HEK293 (cell line): ENCODE results near the gene CDK14.

Experiments
- CTCF ChIA-PET: fragments of 350-600 bp; formaldehyde crosslinking; extraction: SDS; loops from one replicate; lab custom pipeline; 2021; ENCODE audit warnings: antibody characterized with exemption; lab: Yijun Ruan, JAX
- POLR2A ChIA-PET: fragments of 300-600 bp; formaldehyde crosslinking; extraction: SDS; loops from one replicate; lab custom pipeline; 2020; ENCODE audit warnings: antibody characterized with exemption, inconsistent platforms; lab: Yijun Ruan, JAX
- H3K27ac ChIP-seq: fragments of 200-500 bp; sonication (Bioruptor generic); 2 replicates; pipeline ENCODE4 v1.5.1; 2014; ENCODE audit warnings: low read depth, low read length, control low read depth, inconsistent platforms; ENCODE audit errors: extremely low read depth
- H3K36me3 ChIP-seq, 2 experiments: fragments of 200-500 bp in 1 of 2; sonication (Bioruptor generic) in 1 of 2; 1 replicate in 1 of 2; 2 replicates in 1 of 2; pipeline ENCODE4 v1.5.1; 2014 to 2017; ENCODE audit warnings: inconsistent platforms in 2 of 2, low read length in 2 of 2; ENCODE audit not compliant: control insufficient read depth in 2 of 2, insufficient read depth in 1 of 2
- H3K4me1 ChIP-seq: fragments of 200-500 bp; sonication (Bioruptor generic); 2 replicates; pipeline ENCODE4 v1.5.1; 2014; ENCODE audit warnings: mild to moderate bottlenecking, low read length, inconsistent platforms; ENCODE audit not compliant: control insufficient read depth, insufficient read depth
- H3K4me3 ChIP-seq: 2 replicates; pipeline ENCODE4 v1.5.1; 2011; ENCODE audit warnings: low read depth, mild to moderate bottlenecking, control low read depth, low read length, moderate library complexity
- H3K9me3 ChIP-seq: fragments of 200-500 bp; sonication (Bioruptor generic); 2 replicates; pipeline ENCODE4 v1.5.1; 2014; ENCODE audit warnings: low read depth, low read length, inconsistent platforms; ENCODE audit not compliant: control insufficient read depth, insufficient read depth
- ATF2 ChIP-seq: fragments of 450-650 bp; formaldehyde crosslinking; IDR thresholded peaks from 2 replicates; pipeline ENCODE4 v1.5.1; 2016; ENCODE audit warnings: missing biosample characterization, missing genetic modification characterization, low read depth
- PATZ1 ChIP-seq: fragments of 450-650 bp; formaldehyde crosslinking; IDR thresholded peaks from 2 replicates; pipeline ENCODE4 v1.5.1; 2016; ENCODE audit warnings: missing biosample characterization, missing genetic modification characterization
- PRDM4 ChIP-seq: fragments of 450-650 bp; formaldehyde crosslinking; IDR thresholded peaks from 2 replicates; pipeline ENCODE4 v1.5.1; 2017; ENCODE audit warnings: missing biosample characterization, missing genetic modification characterization
- ZBTB49 ChIP-seq: fragments of 450-650 bp; formaldehyde crosslinking; IDR thresholded peaks from 2 replicates; pipeline ENCODE4 v1.5.1; 2016; ENCODE audit warnings: missing biosample characterization, missing genetic modification characterization, low read depth
- ZFP37 ChIP-seq: fragments of 450-650 bp; formaldehyde crosslinking; IDR thresholded peaks from 2 replicates; pipeline ENCODE4 v1.5.1; 2016; ENCODE audit warnings: missing biosample characterization, missing genetic modification characterization
- ZFP69B ChIP-seq: fragments of 450-650 bp; formaldehyde crosslinking; IDR thresholded peaks from 2 replicates; pipeline ENCODE4 v1.5.1; 2016; ENCODE audit warnings: missing biosample characterization, missing genetic modification characterization
- ZNF138 ChIP-seq: fragments of 450-650 bp; formaldehyde crosslinking; IDR thresholded peaks from 2 replicates; pipeline ENCODE4 v1.5.1; 2016; ENCODE audit warnings: missing biosample characterization, missing genetic modification characterization, borderline replicate concordance
- ZNF223 ChIP-seq: fragments of 450-650 bp; formaldehyde crosslinking; IDR thresholded peaks from 2 replicates; pipeline ENCODE4 v1.5.1; 2016; ENCODE audit warnings: missing biosample characterization, missing genetic modification characterization
- ZNF302 ChIP-seq: fragments of 450-650 bp; formaldehyde crosslinking; IDR thresholded peaks from 2 replicates; pipeline ENCODE4 v1.5.1; 2016; ENCODE audit warnings: missing biosample characterization, missing genetic modification characterization, low read depth
- ZNF311 ChIP-seq: fragments of 450-650 bp; formaldehyde crosslinking; IDR thresholded peaks from 2 replicates; pipeline ENCODE4 v1.5.1; 2017; ENCODE audit warnings: missing biosample characterization, missing genetic modification characterization, borderline replicate concordance
- ZNF37A ChIP-seq: fragments of 450-650 bp; IDR thresholded peaks from 2 replicates; pipeline ENCODE4 v1.5.1; 2018; ENCODE audit warnings: missing biosample characterization, missing genetic modification characterization
- ZNF404 ChIP-seq: fragments of 450-650 bp; formaldehyde crosslinking; IDR thresholded peaks from 2 replicates; pipeline ENCODE4 v1.5.1; 2017; ENCODE audit warnings: missing biosample characterization, missing genetic modification characterization
- ZNF433 ChIP-seq: fragments of 450-650 bp; formaldehyde crosslinking; IDR thresholded peaks from 2 replicates; pipeline ENCODE4 v1.5.1; 2016; ENCODE audit warnings: missing biosample characterization, missing genetic modification characterization, low read depth
- ZNF558 ChIP-seq: fragments of 450-650 bp; formaldehyde crosslinking; IDR thresholded peaks from 2 replicates; pipeline ENCODE4 v1.5.1; 2016; ENCODE audit warnings: missing biosample characterization, missing genetic modification characterization
- ZNF571 ChIP-seq: fragments of 450-650 bp; formaldehyde crosslinking; IDR thresholded peaks from 2 replicates; pipeline ENCODE4 v1.5.0; 2017; ENCODE audit warnings: missing biosample characterization, missing genetic modification characterization
- ZNF600 ChIP-seq: fragments of 450-650 bp; formaldehyde crosslinking; IDR thresholded peaks from 2 replicates; pipeline ENCODE4 v1.5.1; 2016; ENCODE audit warnings: missing biosample characterization, missing genetic modification characterization
- ZNF658 ChIP-seq: fragments of 450-650 bp; formaldehyde crosslinking; IDR thresholded peaks from 2 replicates; pipeline ENCODE4; 2016; ENCODE audit warnings: missing biosample characterization, missing genetic modification characterization
- ZNF660 ChIP-seq: fragments of 450-650 bp; IDR thresholded peaks from 2 replicates; pipeline ENCODE4 v1.5.1; 2018; ENCODE audit warnings: missing biosample characterization, mild to moderate bottlenecking, missing genetic modification characterization
- ZNF747 ChIP-seq: fragments of 450-650 bp; formaldehyde crosslinking; IDR thresholded peaks from 2 replicates; pipeline ENCODE4 v1.5.1; 2016; ENCODE audit warnings: missing biosample characterization, missing genetic modification characterization
- ZSCAN18 ChIP-seq: fragments of 450-650 bp; formaldehyde crosslinking; IDR thresholded peaks from 2 replicates; pipeline ENCODE4 v1.5.1; 2016; ENCODE audit warnings: missing biosample characterization, missing genetic modification characterization

CDK14 gene

GRCh38 chr7:91039033-91039432, 442.9 kb downstream of the CDK14 start (continued):
- TF ChIP-seq ZSCAN18 (tag by site-specific recombination) (no peak), ZNF138 (tag by site-specific recombination) (no peak), ZNF600 (tag by site-specific recombination) (no peak), ZNF658 (no peak), ZNF404 (no peak), ZNF660 (tag by site-specific recombination) (no peak), ZNF433 (tag by site-specific recombination) (no peak)

GRCh38 chr7:91041141-91041540, 445.0 kb downstream of the CDK14 start:
- Histone ChIP-seq H3K4me3 (no peak overlapping the region), H3K9me3 (no peaks in the 10 kb centered on the region), H3K36me3 (no peaks in the 10 kb centered on the region), H3K27ac (no peak overlapping the region), H3K4me1 (no peaks in the 10 kb centered on the region)
- POLR2A ChIA-PET: interaction anchor here (0.6 kb wide), 1 partner anchor 192 kb away, joined by 3 read pairs; no protein-coding TSS in a partner anchor
- TF ChIP-seq ZNF558 (tag by site-specific recombination): no peak
- TF ChIP-seq PATZ1 (tag by site-specific recombination): no peak
- TF ChIP-seq ZBTB49 (tag by site-specific recombination): no peak
- no peak for TF ChIP-seq ZNF747 (tag by site-specific recombination)
- no peak for TF ChIP-seq PRDM4 (tag by site-specific recombination)
- no peak for TF ChIP-seq ZNF302 (tag by site-specific recombination)
- no peak for TF ChIP-seq ZNF571
- no peak for TF ChIP-seq ZNF37A
- TF ChIP-seq ZNF311 (tag by site-specific recombination): no peak
- TF ChIP-seq ATF2 (tag by site-specific recombination): no peak
- no peak for TF ChIP-seq ZFP37 (tag by site-specific recombination)
- no peak for TF ChIP-seq ZFP69B (tag by site-specific recombination)
- TF ChIP-seq ZNF223 (tag by site-specific recombination): no peak
- CTCF ChIA-PET: interaction anchor here (0.8 to 1.2 kb wide), 2 partner anchors 333 to 412 kb away, joined by 3 read pairs; no protein-coding TSS in a partner anchor
